Heart left ventricle (tissue), 16 donors: Measurements from ENCODE around the gene PRKAR1B. TPM values are rescaled to one million over a fixed set of nuclear protein-coding genes. Genes with fewer than 3 reads are reported as not detected.

Experiments
- ATAC-seq, 4 donors: fragments of 200-7000 bp; cut with Tn5 transposase; one replicate each; pipeline ENCODE4 v1.9.1; 2020 to 2022; ENCODE audit warnings: moderate library complexity in 4 of 4, mild to moderate bottlenecking in 3 of 4, moderate number of reproducible peaks in 1 of 4
- DNase-seq, 5 donors: peaks; one replicate each; pipeline ENCODE4 v3.0.0-alpha.2; 2020
- H3K27ac ChIP-seq, 12 donors: fragments of 200-600 bp; sonication (generic) in 4 of 12; one replicate each; pipeline versions ENCODE4 v1.5.0 to v1.8.0; 2016 to 2022; ENCODE audit warnings: mild to moderate bottlenecking in 2 of 12
- H3K27me3 ChIP-seq, 9 donors: fragments of 200-600 bp; sonication (generic) in 2 of 9; one replicate each; pipeline versions ENCODE4 v1.5.1 to v1.8.0; 2016 to 2022; ENCODE audit warnings: mild to moderate bottlenecking in 3 of 9
- H3K36me3 ChIP-seq, 9 donors: fragments of 200-600 bp; sonication (generic) in 2 of 9; one replicate each; pipeline versions ENCODE4 v1.5.0 to v1.8.0; 2018 to 2022; ENCODE audit warnings: mild to moderate bottlenecking in 2 of 9
- H3K4me1 ChIP-seq, 12 donors: fragments of 200-600 bp; sonication (generic) in 4 of 12; one replicate each; pipeline versions ENCODE4 v1.5.0 to v1.8.0; 2016 to 2022; ENCODE audit warnings: mild to moderate bottlenecking in 3 of 12
- H3K4me3 ChIP-seq, 12 donors: fragments of 200-600 bp; sonication (generic) in 4 of 12; one replicate each; pipeline versions ENCODE4 v1.5.0 to v1.8.0; 2017 to 2022; ENCODE audit warnings: mild to moderate bottlenecking in 9 of 12, moderate library complexity in 4 of 12
- H3K9me3 ChIP-seq, 12 donors: fragments of 200-600 bp; sonication (generic) in 4 of 12; one replicate each; pipeline versions ENCODE4 v1.5.0 to v1.8.0; 2016 to 2022; ENCODE audit warnings: mild to moderate bottlenecking in 1 of 12
- CTCF ChIP-seq, 12 donors: fragments of 200-600 bp; sonication (generic) in 4 of 12; IDR thresholded peaks; one replicate each; pipeline versions ENCODE4 v1.5.0 to v1.8.0; 2018 to 2022; ENCODE audit warnings: antibody characterized with exemption in 12 of 12, mild to moderate bottlenecking in 5 of 12
- POLR2A ChIP-seq, 2 donors: fragments of 450-650 bp; IDR thresholded peaks; one replicate each; pipeline ENCODE4 v1.6.1; 2017; ENCODE audit warnings: antibody characterized with exemption in 2 of 2, mild to moderate bottlenecking in 2 of 2, moderate library complexity in 2 of 2
- WGBS, 4 donors: extraction: QIAGEN DNeasy Blood & Tissue Kit in 2 of 4; methylation state at CpG; one replicate each; pipeline versions ENCODE4 v1.1.5 to v1.1.7; 2013 to 2018; 5-methylcytosine and 5-hydroxymethylcytosine counted together
- intact Hi-C, 10 donors: fragments of 100-400 bp; cut with DNase I; formaldehyde crosslinking; loops; one replicate each; pipeline versions ENCODE4 v1.11.1 to v1.14.2; 2022
- polyA plus RNA-seq, 2 donors: library from polyadenylated mRNA; stranded (reverse); fragments of 200-250 nt; gene quantifications; one replicate each; pipeline ENCODE4 v1.2.3, GENCODE V29; 2013
- total RNA-seq, 9 donors: library from RNA; depleted of rRNA in 2 of 9; stranded (reverse); fragments of >200 nt in 2 of 9; fragmentation: NEBNext Ultra II Directional in 3 of 9; extraction: Animal tissue kit (Norgen Biotek cat#: 25700) in 3 of 9; gene quantifications; one replicate each; pipeline versions ENCODE4 v1.1.0 to v1.2.4, GENCODE V29; 2016 to 2023
- donor health status: ischemic (EF 13 %, LVEDD 7.1; RV severe dilation, severe dysfunction).
- donor health status: healthy with polysubstance abuse.
- donor health status: DM: no; HTN: yes; CAD: no.
- donor health status: DM: no; HTN: no; CAD: no.
- donor health status: ischemic (EF 25% LVEDD 6.9; RV normal size, moderate dysfunction).
- donor health status: ischemic (EF 25% LVEDD 5.7; RV mildly dilated, moderate dysfunction).
- donor health status: healthy.
- donor health status: DM: yes; HTN: yes; CAD: no.
- donor health status: ischemic (EF 35%, LVEDD 5.7; RV mildly dilated, moderate dysfunction).
- donor health status: nonischemic (EF 11% LVEDD 7.7; RV severe dilation, severe dysfunction).
- donor health status: DM: yes; HTN: yes; CAD: no.
- donor health status: PGD.
- donor health status: ischemic (EF 29% LVEDD 5.4; RV normal size, mild dysfunction).
- donor health status: nonischemic (EF 23%, LVEDD 6.1; RV moderate dilation, normal function).

PRKAR1B gene
- total and polyA plus RNA-seq, 11 donors: 4.1 to 22.2 (median 17.9) TPM

DNA sequence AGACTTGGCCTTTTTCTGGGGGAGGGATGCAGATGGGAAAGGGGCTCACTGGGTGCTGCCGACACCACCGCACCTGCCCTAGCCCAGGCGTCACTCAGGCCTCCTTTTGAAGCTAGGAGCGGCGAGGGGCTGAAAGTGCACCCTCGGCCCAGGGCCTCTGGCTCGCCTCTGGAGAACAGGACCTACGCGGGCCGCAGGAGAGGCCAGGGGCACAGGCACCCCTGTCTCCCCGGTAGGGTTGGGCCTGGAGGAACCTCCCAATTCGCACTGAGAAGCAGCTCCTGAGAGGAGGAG lies 46.5 kb upstream of the PRKAR1B start:
- intact Hi-C loops: loop anchor here in 6 of 10 donors (2.0 to 10.0 kb wide), 6 partner anchors 109 to 451 kb away; partner anchors contain the start of gene PDGFA (in 3 of the 6)
- H3K36me3 ChIP-seq: peaks cover 0 to 50% (median 29%) of the 10 kb centered on the region in 9 donors

GRCh38 chr7:772861-773621 lies 46.0 kb upstream of the PRKAR1B start:
- H3K27me3 ChIP-seq: no peaks in the 10 kb centered on the region
- no peak overlapping the region for H3K4me3 ChIP-seq
- H3K9me3 ChIP-seq: no peaks in the 10 kb centered on the region
- ATAC-seq (no peak), DNase-seq (no peak)
- no peak for TF ChIP-seq CTCF (IDR thresholded peaks at IDR 0.05)
- intact Hi-C loops: loop anchor here in 6 of 10 donors (2.0 to 10.0 kb wide), 6 partner anchors 108 to 451 kb away; partner anchors contain the start of gene PDGFA (in 3 of the 6)
- H3K27ac ChIP-seq: peak overlapping the region in 1 of 12 donors; percentile 89
- H3K4me1 ChIP-seq: peaks cover 0 to 36% (median 23%) of the 10 kb centered on the region in 12 donors
- peaks cover 0 to 45% (median 29%) of the 10 kb centered on the region in 9 donors for H3K36me3 ChIP-seq
- WGBS, 4 donors: 94 to 96% (median 95%) methylated on average over 27 to 32 of the region's 32 CpGs

More for the DNA sequence above, 46.5 kb upstream of the PRKAR1B start:
- Histone ChIP-seq H3K4me3 (no peak overlapping the region), H3K27me3 (no peaks in the 10 kb centered on the region), H3K9me3 (no peaks in the 10 kb centered on the region), H3K27ac (no peak overlapping the region), H3K4me1 (peaks cover 0 to 35% (median 23%) of the 10 kb centered on the region in 12 donors)
- TF ChIP-seq POLR2A (IDR thresholded peaks at IDR 0.05) (no peak), CTCF (IDR thresholded peaks at IDR 0.05) (no peak)
- 91 to 98% (median 95%) methylated on average over 5 to 12 of the region's 12 CpGs for WGBS, 4 donors
- DNase-seq: no peak
- no peak for ATAC-seq

- DNase-seq (no peak), ATAC-seq (no peak)
- H3K36me3 ChIP-seq: peaks cover 0 to 46% (median 30%) of the 10 kb centered on the region in 9 donors
- TF ChIP-seq CTCF (IDR thresholded peaks at IDR 0.05) (no peak), POLR2A (IDR thresholded peaks at IDR 0.05) (no peak)
- WGBS, 4 donors: 92 to 97% (median 95%) methylated on average over 3 to 13 of the region's 13 CpGs
- H3K4me1 ChIP-seq: peaks cover 0 to 36% (median 23%) of the 10 kb centered on the region in 12 donors
- H3K27ac ChIP-seq: peak overlapping the region in 3 of 12 donors; percentile 78 to 89 (median 83)
- intact Hi-C loops: loop anchor here in 6 of 10 donors (2.0 to 10.0 kb wide), 6 partner anchors 108 to 450 kb away; partner anchors contain the start of gene PDGFA (in 3 of the 6)
- H3K4me3 ChIP-seq: no peak overlapping the region
- H3K27me3 ChIP-seq: no peaks in the 10 kb centered on the region
- no peaks in the 10 kb centered on the region for H3K9me3 ChIP-seq
Measured at GRCh38 chr7:772392-772791, 45.3 kb upstream of the PRKAR1B start.

DNA sequence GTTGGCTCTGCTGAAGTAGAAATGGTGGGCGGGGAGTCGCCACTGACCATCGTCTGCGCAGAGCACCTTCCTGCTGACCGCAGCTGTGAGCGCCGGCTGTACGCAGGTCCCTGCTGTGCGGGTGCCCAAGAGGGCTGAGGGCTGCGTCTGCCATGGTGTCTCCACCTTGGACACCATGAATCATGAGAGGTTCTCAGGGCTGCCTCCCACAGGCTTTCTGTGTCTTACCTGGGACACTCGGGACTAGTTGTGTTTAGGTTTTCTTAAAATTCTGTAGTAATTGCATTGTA lies 44.9 kb upstream of the PRKAR1B start:
- peaks cover 0 to 36% (median 23%) of the 10 kb centered on the region in 12 donors for H3K4me1 ChIP-seq
- 54 to 76% (median 72%) methylated on average over 11 of the region's 11 CpGs for WGBS, 4 donors
- ATAC-seq: peak in 1 of 4 donors; percentile 20
- H3K27ac ChIP-seq: peak overlapping the region in 9 of 12 donors; percentile 65 to 89 (median 86)
- H3K36me3 ChIP-seq: peaks cover 0 to 43% (median 30%) of the 10 kb centered on the region in 9 donors
- no peak for TF ChIP-seq POLR2A (IDR thresholded peaks at IDR 0.05)
- intact Hi-C loops: loop anchor here in 6 of 10 donors (2.0 to 10.0 kb wide), 6 partner anchors 107 to 450 kb away; partner anchors contain the start of gene PDGFA (in 3 of the 6)
- H3K4me3 ChIP-seq: no peak overlapping the region
- H3K27me3 ChIP-seq: no peaks in the 10 kb centered on the region
- no peaks in the 10 kb centered on the region for H3K9me3 ChIP-seq
- DNase-seq: no peak
